ENCODE results near the gene BCKDHB. TPM values are rescaled to one million over a fixed set of nuclear protein-coding genes. Genes with fewer than 3 reads are reported as not detected.

Gene BCKDHB
- total RNA-seq, 1 donor from 2014 or later: 28.4 TPM

DNA sequence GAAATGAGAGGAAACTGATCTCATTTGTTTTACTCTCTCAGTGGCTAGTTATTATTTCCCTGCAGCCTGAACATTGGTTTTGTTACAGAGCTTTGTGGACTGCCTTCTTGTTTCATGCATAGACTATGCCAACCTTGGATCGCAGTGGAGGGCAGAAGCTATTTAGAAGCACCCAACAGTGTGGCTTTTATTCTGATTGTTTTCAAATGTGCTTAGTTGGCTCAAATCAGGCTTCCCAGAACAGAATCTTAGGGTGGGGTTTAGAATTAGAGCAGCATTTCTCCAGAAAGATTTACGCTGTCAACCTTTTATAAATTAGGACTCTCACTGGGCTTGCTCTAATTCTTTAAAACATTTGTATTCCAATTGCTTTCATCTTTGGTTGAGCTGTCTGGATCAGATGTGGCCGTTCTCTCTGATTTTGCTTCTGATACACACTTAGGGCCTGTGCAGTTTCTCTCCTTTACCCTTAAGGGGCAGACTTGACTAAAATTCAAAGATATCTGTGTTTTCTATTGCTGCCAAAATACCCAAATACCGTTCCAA is 210.3 kb downstream of the BCKDHB start:
- Mint-ChIP-seq H3K4me3 (no peak overlapping the region), H3K27me3 (ENCODE audit: low read depth) (no peaks in the 10 kb centered on the region), H3K27ac (peak overlapping the region; percentile 56), H3K4me1 (peaks cover 3% of the 10 kb centered on the region), H3K36me3 (peaks cover 5% of the 10 kb centered on the region), H3K9me3 (peaks cover 21% of the 10 kb centered on the region)
- no peak for DNase-seq (ENCODE audit: low spot score in 2 of 2, unreplicated experiment in 2 of 2)
- TF ChIP-seq, protein P1, sequence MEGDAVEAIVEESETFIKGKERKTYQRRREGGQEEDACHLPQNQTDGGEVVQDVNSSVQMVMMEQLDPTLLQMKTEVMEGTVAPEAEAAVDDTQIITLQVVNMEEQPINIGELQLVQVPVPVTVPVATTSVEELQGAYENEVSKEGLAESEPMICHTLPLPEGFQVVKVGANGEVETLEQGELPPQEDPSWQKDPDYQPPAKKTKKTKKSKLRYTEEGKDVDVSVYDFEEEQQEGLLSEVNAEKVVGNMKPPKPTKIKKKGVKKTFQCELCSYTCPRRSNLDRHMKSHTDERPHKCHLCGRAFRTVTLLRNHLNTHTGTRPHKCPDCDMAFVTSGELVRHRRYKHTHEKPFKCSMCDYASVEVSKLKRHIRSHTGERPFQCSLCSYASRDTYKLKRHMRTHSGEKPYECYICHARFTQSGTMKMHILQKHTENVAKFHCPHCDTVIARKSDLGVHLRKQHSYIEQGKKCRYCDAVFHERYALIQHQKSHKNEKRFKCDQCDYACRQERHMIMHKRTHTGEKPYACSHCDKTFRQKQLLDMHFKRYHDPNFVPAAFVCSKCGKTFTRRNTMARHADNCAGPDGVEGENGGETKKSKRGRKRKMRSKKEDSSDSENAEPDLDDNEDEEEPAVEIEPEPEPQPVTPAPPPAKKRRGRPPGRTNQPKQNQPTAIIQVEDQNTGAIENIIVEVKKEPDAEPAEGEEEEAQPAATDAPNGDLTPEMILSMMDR (IDR thresholded peaks at IDR 0.05; ENCODE audit: unreplicated experiment): no peak

DNA sequence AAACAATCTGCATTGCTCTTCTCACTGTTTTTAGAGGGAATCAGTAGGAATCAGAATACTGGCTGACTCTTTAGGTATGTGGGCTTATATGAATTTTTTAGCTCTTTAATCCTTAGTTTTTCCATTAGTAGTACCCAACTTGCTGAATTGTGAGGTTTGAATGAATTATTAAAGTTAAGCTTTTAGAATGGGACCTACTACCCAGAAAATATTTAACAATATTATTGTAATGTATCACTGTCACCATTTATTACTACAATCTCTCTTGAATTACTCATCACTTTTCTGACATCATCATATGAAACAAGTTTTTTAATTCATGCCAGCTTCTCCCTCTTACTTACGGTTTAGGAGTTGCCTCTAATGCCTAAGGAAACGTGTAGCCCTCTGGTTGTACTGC is 212.7 kb downstream of the BCKDHB start:
- H3K9me3 Mint-ChIP-seq: no peaks in the 10 kb centered on the region

DNA sequence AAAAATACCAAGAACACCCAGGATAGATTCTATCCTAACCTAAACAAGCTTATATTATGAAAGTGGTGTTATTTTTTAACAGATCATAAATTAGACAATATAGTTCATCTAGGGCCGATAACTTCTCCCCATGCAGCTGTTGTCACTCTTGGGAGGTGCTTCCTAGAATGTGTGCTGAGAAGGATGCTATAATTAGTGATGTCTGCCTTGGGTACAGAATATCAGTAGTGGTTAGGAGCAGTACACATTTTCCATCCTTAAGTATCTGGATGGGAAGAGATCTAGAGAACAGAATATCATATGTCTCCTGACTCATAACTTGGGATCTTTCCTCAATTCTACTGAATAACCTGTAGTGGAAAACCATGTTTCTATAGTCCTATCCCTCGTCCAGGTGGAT is 214.5 kb downstream of the BCKDHB start:
- no peak for DNase-seq (ENCODE audit: low spot score in 2 of 2, unreplicated experiment in 2 of 2)
- H3K9me3 Mint-ChIP-seq: no peaks in the 10 kb centered on the region
- H3K4me3 Mint-ChIP-seq: no peak overlapping the region
- no peak overlapping the region for H3K27ac Mint-ChIP-seq
- peaks cover 3% of the 10 kb centered on the region for H3K4me1 Mint-ChIP-seq
- no peaks in the 10 kb centered on the region for H3K36me3 Mint-ChIP-seq
- no peaks in the 10 kb centered on the region for H3K27me3 Mint-ChIP-seq (ENCODE audit: low read depth)
- TF ChIP-seq, protein P1 (IDR thresholded peaks at IDR 0.05; ENCODE audit: unreplicated experiment): no peak

More for the DNA sequence above, 212.7 kb downstream of the BCKDHB start:
- no peak for DNase-seq (ENCODE audit: low spot score in 2 of 2, unreplicated experiment in 2 of 2)
- H3K27ac Mint-ChIP-seq: no peak overlapping the region
- H3K4me3 Mint-ChIP-seq: no peak overlapping the region
- no peaks in the 10 kb centered on the region for H3K27me3 Mint-ChIP-seq (ENCODE audit: low read depth)
- TF ChIP-seq, protein P1 (IDR thresholded peaks at IDR 0.05; ENCODE audit: unreplicated experiment): no peak
- peaks cover 3% of the 10 kb centered on the region for H3K4me1 Mint-ChIP-seq
- H3K36me3 Mint-ChIP-seq: no peaks in the 10 kb centered on the region

DNA sequence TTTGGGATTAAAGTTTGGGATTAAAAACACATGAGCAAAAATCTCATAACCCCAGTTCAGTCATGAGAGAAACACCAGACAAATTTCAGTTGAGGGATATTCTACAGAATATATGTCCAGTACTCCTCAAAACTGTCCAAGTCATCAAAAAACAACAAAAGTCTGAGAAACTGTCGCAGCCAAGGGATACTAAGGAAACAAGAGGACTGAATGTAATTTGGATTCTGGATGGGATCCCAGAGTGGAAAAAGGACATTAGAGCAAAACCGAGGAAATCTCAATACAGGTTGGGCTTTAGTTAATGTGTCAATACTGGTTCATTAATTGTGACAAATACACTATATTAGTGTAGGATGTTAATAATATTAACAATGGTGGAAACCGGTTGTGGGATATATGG is 219.3 kb downstream of the BCKDHB start:
- no peak for DNase-seq (ENCODE audit: low spot score in 2 of 2, unreplicated experiment in 2 of 2)
- Mint-ChIP-seq H3K4me3 (no peak overlapping the region), H3K27ac (no peak overlapping the region), H3K36me3 (no peaks in the 10 kb centered on the region), H3K9me3 (no peaks in the 10 kb centered on the region), H3K27me3 (ENCODE audit: low read depth) (no peaks in the 10 kb centered on the region), H3K4me1 (peaks cover 14% of the 10 kb centered on the region)
- TF ChIP-seq, protein P1 (IDR thresholded peaks at IDR 0.05; ENCODE audit: unreplicated experiment): no peak

DNA sequence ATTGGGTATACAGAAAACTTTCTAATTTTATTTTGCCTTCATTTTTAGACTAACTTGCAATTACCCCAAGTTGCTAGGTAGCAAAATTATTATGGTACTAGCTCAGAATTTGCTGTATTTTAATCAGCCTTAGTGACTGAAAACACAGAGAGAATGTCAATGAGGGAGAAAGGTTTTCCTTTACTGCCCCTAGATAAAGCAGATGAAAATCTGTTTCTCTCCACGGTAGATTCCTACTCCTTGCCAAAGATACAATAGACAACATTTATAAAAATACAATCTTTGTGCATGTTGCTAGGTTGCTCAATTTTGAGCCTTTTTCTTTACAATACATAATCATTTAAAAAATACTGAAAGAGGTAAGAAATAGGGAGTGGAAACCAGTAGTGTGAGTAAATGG is 222.2 kb downstream of the BCKDHB start:
- TF ChIP-seq, protein P1 (IDR thresholded peaks at IDR 0.05; ENCODE audit: unreplicated experiment): no peak
- Mint-ChIP-seq H3K9me3 (no peaks in the 10 kb centered on the region), H3K4me1 (peaks cover 18% of the 10 kb centered on the region), H3K4me3 (no peak overlapping the region), H3K27me3 (ENCODE audit: low read depth) (no peaks in the 10 kb centered on the region), H3K36me3 (no peaks in the 10 kb centered on the region), H3K27ac (no peak overlapping the region)
- DNase-seq (ENCODE audit: low spot score in 2 of 2, unreplicated experiment in 2 of 2): no peak

DNA sequence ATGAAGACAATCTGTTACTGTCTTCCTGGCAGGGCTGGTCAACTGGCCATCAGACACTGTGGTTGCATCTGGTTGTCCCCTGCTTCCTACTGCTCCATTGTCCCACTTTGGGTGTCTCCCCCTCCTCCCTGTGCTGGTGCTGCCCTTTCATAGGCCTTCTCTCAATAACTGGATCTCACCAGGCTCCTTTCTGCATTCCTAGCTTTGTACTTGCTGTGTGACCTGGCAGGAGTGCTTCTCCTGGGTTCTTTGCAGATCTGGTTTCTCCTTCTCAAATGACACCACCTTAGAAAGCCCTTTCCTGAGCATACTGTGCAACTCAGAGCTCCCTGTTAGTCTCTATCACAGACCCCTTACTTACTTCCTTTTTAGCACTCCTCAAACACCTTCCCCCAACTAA is 223.0 kb downstream of the BCKDHB start:
- Mint-ChIP-seq H3K27me3 (ENCODE audit: low read depth) (no peaks in the 10 kb centered on the region), H3K36me3 (no peaks in the 10 kb centered on the region), H3K9me3 (no peaks in the 10 kb centered on the region), H3K4me3 (no peak overlapping the region), H3K27ac (no peak overlapping the region), H3K4me1 (peaks cover 20% of the 10 kb centered on the region)
- DNase-seq (ENCODE audit: low spot score in 2 of 2, unreplicated experiment in 2 of 2): no peak
- TF ChIP-seq, protein P1 (IDR thresholded peaks at IDR 0.05; ENCODE audit: unreplicated experiment): no peak
